GM21515 (cell line): ENCODE results near the gene PFKP.

ENCODE experiments used
- ATAC-seq: cut with Tn5 transposase; IDR thresholded peaks from one replicate; pipeline ENCODE4 v1.9.1; 2021; ENCODE audit not compliant: unreplicated experiment

Gene PFKP

GRCh38 chr10:3132036-3133025 is 65.0 kb downstream of the PFKP start:
- no peak for ATAC-seq

GRCh38 chr10:3133948-3134347 is 66.6 kb downstream of the PFKP start:
- ATAC-seq, result no peak

- no peak for ATAC-seq
These were observed 67.7 kb downstream of the PFKP start for GRCh38 chr10:3135006-3135405.

GRCh38 chr10:3136336-3136735 is 69.0 kb downstream of the PFKP start:
- no peak for ATAC-seq

- no peak for ATAC-seq
These were observed 69.6 kb downstream of the PFKP start for GRCh38 chr10:3136763-3137611.

- ATAC-seq, result no peak
These were observed 70.8 kb downstream of the PFKP start for GRCh38 chr10:3137958-3138726.

GRCh38 chr10:3139216-3139910 is 72.0 kb downstream of the PFKP start:
- ATAC-seq, result no peak

GRCh38 chr10:3140280-3140679 is 72.9 kb downstream of the PFKP start:
- ATAC-seq, result no peak

GRCh38 chr10:3141351-3142005 is 74.1 kb downstream of the PFKP start:
- no peak for ATAC-seq

GRCh38 chr10:3142146-3142875 is 75.0 kb downstream of the PFKP start:
- no peak for ATAC-seq

GRCh38 chr10:3143366-3143765 is 76.0 kb downstream of the PFKP start:
- ATAC-seq, result no peak

- no peak for ATAC-seq
These were observed 76.6 kb downstream of the PFKP start for GRCh38 chr10:3143791-3144434.

- no peak for ATAC-seq
These were observed 78.0 kb downstream of the PFKP start for GRCh38 chr10:3145366-3145765.

GRCh38 chr10:3146289-3146688 is 78.9 kb downstream of the PFKP start:
- no peak for ATAC-seq

- no peak for ATAC-seq
These were observed 79.9 kb downstream of the PFKP start for GRCh38 chr10:3147117-3147820.

GRCh38 chr10:3148041-3148440 is 80.7 kb downstream of the PFKP start:
- ATAC-seq, result no peak

- no peak for ATAC-seq
These were observed 81.6 kb downstream of the PFKP start for GRCh38 chr10:3148994-3149393.

- ATAC-seq, result no peak
These were observed 82.6 kb downstream of the PFKP start for GRCh38 chr10:3149918-3150317.
